Effector memory CD4-positive, alpha-beta T cell (primary cell): Measurements from ENCODE around the gene MPND.

ENCODE experiments used
- DNase-seq, 3 donors: peaks; one replicate each; pipeline ENCODE4 v3.0.0-alpha.2; 2020
- H3K27ac ChIP-seq: 2 replicates; pipeline ENCODE4 v1.7.0; 2013; ENCODE audit warnings: mild to moderate bottlenecking, low read length, moderate library complexity; ENCODE audit not compliant: insufficient read depth, poor library complexity, severe bottlenecking
- H3K27me3 ChIP-seq: replicated peaks from 2 replicates; pipeline ENCODE4 v1.7.0; 2013; ENCODE audit warnings: mild to moderate bottlenecking, low read length; ENCODE audit not compliant: insufficient read depth, control insufficient read depth, poor library complexity, severe bottlenecking
- H3K36me3 ChIP-seq: 2 replicates; pipeline ENCODE4 v1.7.0; 2013; ENCODE audit warnings: mild to moderate bottlenecking, low read length, moderate library complexity; ENCODE audit not compliant: control insufficient read depth, insufficient read depth
- H3K4me1 ChIP-seq: 2 replicates; pipeline ENCODE4 v1.7.0; 2013; ENCODE audit warnings: low read length, mild to moderate bottlenecking; ENCODE audit not compliant: control insufficient read depth, insufficient read depth, poor library complexity, severe bottlenecking
- H3K4me3 ChIP-seq: 2 replicates; pipeline ENCODE4 v1.7.0; 2013; ENCODE audit warnings: low read length, low read depth, mild to moderate bottlenecking; ENCODE audit not compliant: insufficient read depth, poor library complexity, severe bottlenecking
- H3K9me3 ChIP-seq: 2 replicates; pipeline ENCODE4 v1.7.0; 2013; ENCODE audit warnings: mild to moderate bottlenecking, low read length, moderate library complexity; ENCODE audit not compliant: control insufficient read depth

The MPND gene

GRCh38 chr19:4366666-4367335, 23.4 kb downstream of the MPND start:
- Histone ChIP-seq H3K4me1 (peaks cover 31% of the 10 kb centered on the region), H3K4me3 (no peak overlapping the region), H3K27ac (no peak overlapping the region), H3K27me3 (no peaks in the 10 kb centered on the region), H3K36me3 (peaks cover 40% of the 10 kb centered on the region), H3K9me3 (no peaks in the 10 kb centered on the region)
- DNase-seq = no peak

DNA sequence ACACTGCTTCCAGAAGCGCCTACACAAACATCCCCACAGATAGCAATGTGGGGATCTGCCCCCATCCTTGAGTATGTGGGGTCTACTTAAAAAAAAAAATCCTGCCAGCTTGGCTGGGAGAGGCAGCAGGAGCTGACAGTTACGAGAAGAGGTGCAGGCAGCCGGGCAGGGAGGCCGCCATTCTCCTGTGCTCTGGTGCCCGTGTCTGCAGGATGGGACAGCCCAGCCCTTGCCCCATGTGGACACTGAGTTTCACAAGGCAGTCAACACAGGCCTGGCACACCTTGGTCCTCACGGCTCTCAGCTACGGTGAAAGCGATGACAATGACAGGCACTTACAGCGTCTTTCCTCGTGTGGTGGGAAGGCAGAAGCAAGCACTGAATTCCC, 24.0 kb downstream of the MPND start:
- DNase-seq = no peak
- Histone ChIP-seq H3K4me3 (no peak overlapping the region), H3K9me3 (no peaks in the 10 kb centered on the region), H3K27me3 (no peaks in the 10 kb centered on the region), H3K36me3 (peaks cover 38% of the 10 kb centered on the region), H3K27ac (no peak overlapping the region), H3K4me1 (peaks cover 34% of the 10 kb centered on the region)

GRCh38 chr19:4367781-4368127, 24.4 kb downstream of the MPND start:
- no peaks in the 10 kb centered on the region for H3K27me3 ChIP-seq
- peaks cover 34% of the 10 kb centered on the region for H3K36me3 ChIP-seq
- H3K27ac ChIP-seq = peak overlapping the region; percentile 79
- peaks cover 38% of the 10 kb centered on the region for H3K4me1 ChIP-seq
- H3K4me3 ChIP-seq = no peak overlapping the region
- no peak for DNase-seq
- H3K9me3 ChIP-seq = no peaks in the 10 kb centered on the region

- Histone ChIP-seq H3K4me3 (no peak overlapping the region), H3K27ac (peak overlapping the region; percentile 79), H3K4me1 (peaks cover 41% of the 10 kb centered on the region), H3K36me3 (peaks cover 29% of the 10 kb centered on the region), H3K27me3 (no peaks in the 10 kb centered on the region), H3K9me3 (no peaks in the 10 kb centered on the region)
- DNase-seq = no peak
Measured at GRCh38 chr19:4368128-4368820, 24.9 kb downstream of the MPND start.

DNA sequence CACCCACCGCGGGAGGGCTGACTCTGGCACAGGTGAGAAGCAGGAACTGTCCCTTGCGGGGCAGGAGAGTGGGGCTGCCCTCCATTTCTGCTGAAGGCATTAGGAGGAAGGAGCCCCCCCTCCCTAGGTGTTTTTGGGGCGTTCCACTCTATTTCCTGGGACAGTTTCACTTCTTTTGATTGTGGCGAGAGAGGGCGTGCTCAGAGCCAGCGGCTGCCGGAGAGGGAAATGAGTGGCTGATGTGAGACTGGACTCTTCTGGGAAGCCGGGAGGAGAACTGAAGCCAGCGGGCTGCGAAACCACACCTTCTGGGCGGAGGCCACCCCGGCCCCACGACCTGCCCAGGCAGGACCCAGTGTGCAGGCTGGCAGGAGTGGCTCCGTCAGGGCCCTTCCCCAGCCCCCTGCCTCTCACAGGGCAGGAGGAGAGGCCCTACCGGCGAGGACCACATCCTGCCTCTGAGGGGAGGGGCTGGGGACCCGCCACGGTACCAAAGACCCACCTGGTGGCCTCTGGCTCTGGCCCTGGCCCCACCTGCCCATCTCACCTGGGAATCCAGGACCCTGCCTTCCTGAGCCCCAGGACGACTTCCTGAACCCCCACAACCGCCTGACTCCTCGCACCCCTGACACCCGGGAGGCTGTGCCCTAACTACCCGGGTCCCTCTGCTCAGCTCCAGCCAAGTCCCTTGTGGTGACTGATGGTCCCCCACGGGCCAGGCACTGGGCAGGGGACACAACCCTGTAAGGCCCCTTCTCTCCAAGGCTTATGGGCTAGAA, 25.9 kb downstream of the MPND start:
- peak; percentile 65 to 71 (median 68) for DNase-seq
- H3K27ac ChIP-seq = peak overlapping the region; percentile 79
- H3K4me3 ChIP-seq = peak overlapping the region; percentile 76
- no peaks in the 10 kb centered on the region for H3K27me3 ChIP-seq
- no peaks in the 10 kb centered on the region for H3K9me3 ChIP-seq
- peaks cover 43% of the 10 kb centered on the region for H3K4me1 ChIP-seq
- H3K36me3 ChIP-seq = peaks cover 19% of the 10 kb centered on the region

DNA sequence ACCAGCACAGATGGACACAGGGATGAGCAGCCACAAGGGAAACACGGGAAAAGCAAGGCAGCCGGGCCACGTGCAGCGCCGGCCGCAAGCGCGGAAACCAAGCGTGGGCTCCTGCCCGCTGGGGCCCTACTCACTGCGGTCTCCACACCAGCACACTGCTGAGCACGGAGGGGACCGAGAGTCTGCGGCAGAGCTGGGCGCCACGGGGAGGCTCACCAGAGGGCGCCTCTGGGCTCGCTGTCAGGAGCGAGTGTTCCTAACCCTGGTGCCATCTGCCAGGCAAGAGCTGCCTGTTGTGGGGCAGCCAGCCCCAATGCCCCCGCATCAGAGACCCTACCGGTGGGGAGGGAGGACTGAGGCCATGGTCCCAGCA, 26.5 kb downstream of the MPND start:
- DNase-seq = peak; percentile 56 to 61 (median 60)
- Histone ChIP-seq H3K27ac (peak overlapping the region; percentile 79), H3K4me1 (peaks cover 49% of the 10 kb centered on the region), H3K4me3 (peak overlapping the region; percentile 76), H3K27me3 (no peaks in the 10 kb centered on the region), H3K36me3 (peaks cover 18% of the 10 kb centered on the region), H3K9me3 (no peaks in the 10 kb centered on the region)

DNA sequence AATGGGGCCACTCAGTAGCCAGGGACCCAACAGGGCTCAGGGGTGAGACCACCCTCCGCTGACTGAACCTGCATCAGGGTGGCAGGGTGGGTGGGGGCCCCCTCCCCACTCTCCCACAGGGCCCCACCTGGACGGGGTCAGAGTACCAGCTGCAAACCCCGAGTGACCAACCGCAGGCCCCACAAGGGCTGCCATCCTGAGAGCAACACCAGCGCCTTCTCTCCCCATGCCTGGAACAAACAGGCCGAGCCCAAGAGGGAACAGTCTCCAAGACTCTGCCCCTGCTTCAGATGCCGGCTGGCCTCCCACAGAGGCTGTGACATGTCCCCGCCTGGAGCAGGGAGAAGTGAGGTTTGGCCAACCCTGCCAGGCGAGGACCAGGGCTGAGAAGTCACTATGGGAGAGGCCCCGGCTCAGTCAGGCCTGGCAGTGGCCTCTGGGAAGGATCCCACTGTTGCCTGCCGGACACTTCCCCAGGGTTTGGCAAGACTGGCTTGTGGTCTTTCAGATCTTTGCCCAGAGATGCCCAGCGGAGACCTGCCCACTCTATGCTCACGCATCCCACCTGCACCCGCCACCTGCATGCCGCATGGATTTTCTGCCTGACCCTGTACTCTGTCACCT, 27.2 kb downstream of the MPND start:
- Histone ChIP-seq H3K4me3 (peak overlapping the region; percentile 76), H3K4me1 (peaks cover 54% of the 10 kb centered on the region)

GRCh38 chr19:4371247-4372164, 28.1 kb downstream of the MPND start:
- Histone ChIP-seq H3K36me3 (peaks cover 7% of the 10 kb centered on the region), H3K4me3 (no peak overlapping the region), H3K27ac (peak overlapping the region; percentile 36), H3K4me1 (peaks cover 54% of the 10 kb centered on the region), H3K9me3 (no peaks in the 10 kb centered on the region), H3K27me3 (no peaks in the 10 kb centered on the region)
- DNase-seq = no peak

More for the DNA sequence above, 27.2 kb downstream of the MPND start:
- peak overlapping the region; percentile 79 for H3K27ac ChIP-seq
- no peaks in the 10 kb centered on the region for H3K27me3 ChIP-seq
- no peak for DNase-seq
- H3K36me3 ChIP-seq = peaks cover 17% of the 10 kb centered on the region
- H3K9me3 ChIP-seq = no peaks in the 10 kb centered on the region
